ENCODE data around the gene TMEM52.

- TF ChIP-seq ELF4 (IDR thresholded peaks at IDR 0.05) (no peak), TARDBP (IDR thresholded peaks at IDR 0.05) (no peak), FOXM1 (IDR thresholded peaks at IDR 0.05; ENCODE audit: borderline replicate concordance) (no peak), LEF1 (IDR thresholded peaks at IDR 0.05; ENCODE audit: borderline replicate concordance) (no peak), SP1 (IDR thresholded peaks at IDR 0.05) (no peak), FOXK2 (IDR thresholded peaks at IDR 0.05) (no peak), PKNOX1 (IDR thresholded peaks at IDR 0.05) (no peak), ZNF384 (IDR thresholded peaks at IDR 0.05) (no peak), BHLHE40 (IDR thresholded peaks at IDR 0.05; ENCODE audit: borderline replicate concordance) (no peak), L3MBTL2 (conservative IDR thresholded peaks at IDR 0.05) (no peak), SUZ12 (IDR thresholded peaks at IDR 0.05) (no peak), FOXA1 (IDR thresholded peaks at IDR 0.05) (no peak), HDGF (IDR thresholded peaks at IDR 0.05; ENCODE audit: borderline replicate concordance) (no peak), ARNT (IDR thresholded peaks at IDR 0.05) (no peak)
Measured at GRCh38 chr1:1915911-1916840, 2.9 kb downstream of the TMEM52 start.

Data from HEK293T (cell line).